K562 (cell line): ENCODE data around the gene OST4. TPM values are rescaled to one million over a fixed set of nuclear protein-coding genes. Genes with fewer than 3 reads are reported as not detected.

Experiments
- BDP1 ChIP-seq: IDR thresholded peaks from 3 replicates; pipeline ENCODE4 v1.6.1; 2011; ENCODE audit not compliant: insufficient read length, insufficient read depth
- FOXM1 ChIP-seq, 2 experiments: fragments of 450-650 bp in 1 of 2; sonication (generic) in 1 of 2; formaldehyde crosslinking in 1 of 2; IDR thresholded peaks; 2 replicates each; pipeline versions ENCODE4 v1.6.1 to v1.9.0; 2017 to 2022; ENCODE audit warnings: low read depth in 2 of 2, mild to moderate bottlenecking in 2 of 2, missing genetic modification reagents in 1 of 2, moderate library complexity in 1 of 2
- GABPB1 ChIP-seq: sonication (generic); formaldehyde crosslinking; IDR thresholded peaks from 2 replicates; pipeline ENCODE4 v1.8.0; 2022; ENCODE audit warnings: mild to moderate bottlenecking, missing genetic modification reagents
- GTF2E2 ChIP-seq: fragments of 200-800 bp; sonication (Bioruptor generic); IDR thresholded peaks from 2 replicates; pipeline ENCODE4 v1.6.1; 2016; ENCODE audit warnings: missing genetic modification characterization, missing compliant biosample characterization
- HDAC2 ChIP-seq: fragments of 450-650 bp; IDR thresholded peaks from 2 replicates; pipeline ENCODE4 v1.6.1; 2016; ENCODE audit warnings: mild to moderate bottlenecking
- HLTF ChIP-seq: fragments of 450-650 bp; IDR thresholded peaks from 2 replicates; pipeline ENCODE4 v1.6.1; 2016
- JUN ChIP-seq, 2 experiments: sonication (generic) in 1 of 2; formaldehyde crosslinking in 1 of 2; IDR thresholded peaks; 2 replicates each; pipeline versions ENCODE4 v1.6.1 to v1.8.0; 2012 to 2022; ENCODE audit warnings: borderline replicate concordance in 2 of 2, mild to moderate bottlenecking in 2 of 2, improper control_type of control experiment in 1 of 2, low read depth in 1 of 2, low read length in 1 of 2, missing genetic modification reagents in 1 of 2
- KLF1 ChIP-seq: fragments of 450-650 bp; IDR thresholded peaks from 2 replicates; pipeline ENCODE4 v1.6.1; 2016; ENCODE audit warnings: missing genetic modification characterization, missing compliant biosample characterization
- KLF6 ChIP-seq: fragments of 250-450 bp; sonication (Bioruptor Pico); IDR thresholded peaks from 2 replicates; pipeline ENCODE4 v1.4.0; 2020; ENCODE audit warnings: mild to moderate bottlenecking, moderate library complexity, borderline replicate concordance
- NUFIP1 ChIP-seq: fragments of 450-650 bp; IDR thresholded peaks from 2 replicates; pipeline ENCODE4 v1.6.1; 2018; ENCODE audit not compliant: partially characterized antibody
- PHTF2 ChIP-seq: fragments of 250-450 bp; sonication (Bioruptor Pico); IDR thresholded peaks from 2 replicates; pipeline ENCODE4 v1.5.0; 2021; ENCODE audit warnings: mild to moderate bottlenecking
- POLR2G ChIP-seq: fragments of 200-400 bp; formaldehyde crosslinking; IDR thresholded peaks from 2 replicates; pipeline ENCODE4 v1.6.1; 2017; ENCODE audit warnings: low read depth, mild to moderate bottlenecking, antibody characterized with exemption, low read length, moderate library complexity
- RNF219 ChIP-seq: fragments of 250-450 bp; sonication (Bioruptor Pico); IDR thresholded peaks from 2 replicates; pipeline ENCODE4 v1.5.0; 2022; ENCODE audit warnings: mild to moderate bottlenecking
- SRF ChIP-seq, 2 experiments: fragments of 250-450, 450-650 bp in 1 of 2; sonication (Bioruptor Pico) in 1 of 2; sonication (generic) in 1 of 2; formaldehyde crosslinking; IDR thresholded peaks; 2 replicates each; pipeline versions ENCODE4 v1.5.0 to v1.5.1; 2020 to 2022; ENCODE audit warnings: mild to moderate bottlenecking in 1 of 2, missing genetic modification reagents in 1 of 2
- SRSF3 ChIP-seq: fragments of 200-400 bp; formaldehyde crosslinking; IDR thresholded peaks from 2 replicates; pipeline ENCODE4 v1.6.1; 2016; ENCODE audit warnings: mild to moderate bottlenecking, low read length, moderate library complexity; ENCODE audit not compliant: insufficient read depth
- TRIM25 ChIP-seq: fragments of 450-650 bp; IDR thresholded peaks from 2 replicates; pipeline ENCODE4 v1.7.0; 2016; ENCODE audit warnings: borderline replicate concordance
- ZBTB8A ChIP-seq: fragments of 450-650 bp; IDR thresholded peaks from 2 replicates; pipeline ENCODE4 v1.6.1; 2018; ENCODE audit warnings: mild to moderate bottlenecking, moderate library complexity; ENCODE audit not compliant: partially characterized antibody
- ZBTB9 ChIP-seq: fragments of 450-650 bp; formaldehyde crosslinking; IDR thresholded peaks from 2 replicates; pipeline ENCODE4 v1.4.0; 2020; ENCODE audit warnings: mild to moderate bottlenecking, moderate library complexity
- ZFP36 ChIP-seq: fragments of 150-350 bp; IDR thresholded peaks from 2 replicates; pipeline ENCODE4 v1.6.1; 2018; ENCODE audit warnings: low read length, low read depth; ENCODE audit not compliant: partially characterized antibody
- ZNF512 ChIP-seq: IDR thresholded peaks from 2 replicates; pipeline ENCODE4 v1.6.1; 2016; ENCODE audit warnings: missing genetic modification characterization, missing compliant biosample characterization
- polyA plus RNA-seq, 8 experiments: library from polyadenylated mRNA; depleted of rRNA in 4 of 8; stranded (reverse) in 5 of 8; unstranded in 3 of 8; fragments of >200 nt; fragmentation: Nextera tagmentation in 2 of 8; fragmentation: Illumina TruSeq in 1 of 8; extraction: Ambion mirVana in 2 of 8; extraction: Trizol in 1 of 8; gene quantifications; 2 replicates each; pipeline versions ENCODE4 v1.2.1 to v1.2.3, GENCODE V29; 2011 to 2014; ENCODE audit warnings: inconsistent platforms in 1 of 8, missing spikeins in 1 of 8
- total RNA-seq, 7 experiments: library from RNA; depleted of rRNA in 6 of 7; stranded (reverse); fragments of >200 nt in 6 of 7; fragmentation: Illumina TruSeq in 2 of 7; extraction: Trizol in 2 of 7; gene quantifications; 2 replicates each; pipeline versions ENCODE4 v1.2.1 to v1.2.3, GENCODE V29; 2011 to 2021; ENCODE audit warnings: low replicate concordance in 1 of 7

Gene OST4
- total and polyA plus RNA-seq, 9 of the 15 experiments (the other 6 are each of a cell fraction or from before 2014, with no cell fraction given): 186 to 1,155 (median 355) TPM

GRCh38 chr2:27050281-27050995 is 21.0 kb downstream of the OST4 start (continued):
- TF ChIP-seq RNF219 (peak; percentile 71; the same call in 1 of the 2 replicates), ZNF512 (tag) (no peak), JUN (IDR thresholded peaks at IDR 0.05; ENCODE audit: borderline replicate concordance, low read depth, low read length) (no peak), JUN (CRISPR knock-in tag; IDR thresholded peaks at IDR 0.05; ENCODE audit: borderline replicate concordance) (peak; percentile 44; the same call in 1 of the 2 replicates), BDP1 (peak; percentile 81), NUFIP1 (no peak), SRSF3 (no peak), ZBTB8A (peak; percentile 63), KLF1 (tag) (peak; percentile 99), GABPB1 (CRISPR knock-in tag) (no peak), POLR2G (peak; percentile 78), FOXM1 (IDR thresholded peaks at IDR 0.05; ENCODE audit: low read depth) (no peak), FOXM1 (CRISPR knock-in tag; IDR thresholded peaks at IDR 0.05; ENCODE audit: low read depth) (0 out of 2 replicates have a peak, but pooled peaks have one; percentile 45), HDAC2 (no peak), GTF2E2 (no peak), ZBTB9 (no peak), TRIM25 (no peak), PHTF2 (0 out of 2 replicates have a peak, but pooled peaks have one; percentile 59), HLTF (no peak), ZFP36 (peak; percentile 22), KLF6 (CRISPR knock-in tag) (peak; percentile 81; the same call in 1 of the 2 replicates), SRF (CRISPR knock-in tag; IDR thresholded peaks at IDR 0.05) (0 out of 4 replicates have a peak, but pooled peaks of 1 of the 2 experiments have one; percentile 34)
